Measurements from ENCODE around the gene OR4X1. TPM values are rescaled to one million over a fixed set of nuclear protein-coding genes. Genes with fewer than 3 reads are reported as not detected.

Gene OR4X1
- polyA plus RNA-seq, 2 of the 4 experiments (the other 2 are of a cell fraction): not detected

DNA sequence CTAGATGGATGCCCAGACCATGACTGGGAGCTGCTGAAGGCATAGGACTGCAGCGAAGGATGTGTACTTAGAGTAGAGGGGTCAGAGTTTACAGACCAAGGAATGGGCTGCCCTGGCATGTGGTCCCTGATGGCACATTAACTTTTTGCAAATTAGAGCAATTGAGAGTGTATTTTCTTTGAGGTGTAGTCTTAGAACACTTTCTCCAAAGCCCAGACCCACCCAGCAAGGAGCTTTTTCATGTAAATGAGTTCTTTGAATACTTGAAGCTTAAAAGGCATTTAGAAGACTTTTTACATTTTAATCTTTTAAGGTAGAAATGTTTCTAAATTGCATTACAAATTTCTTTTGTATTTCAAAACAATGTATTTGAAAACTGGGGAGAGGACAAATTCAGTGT is 8.9 kb downstream of the OR4X1 start:
- FAIRE-seq (no peak), DNase-seq (ENCODE audit: low read depth in 1 of 2, low spot score in 1 of 2) (no peak), ATAC-seq (no peak)
- Histone ChIP-seq H3K4me1 (no peaks in the 10 kb centered on the region), H3K4me3 (no peak overlapping the region), H3K4me2 (no peak overlapping the region), H3K27ac (no peak overlapping the region), H3K9me3 (no peaks in the 10 kb centered on the region)
- WGBS (ENCODE audit: missing lambda C conversion rate): 5% methylated on average over 1 of the region's 1 CpG
- ChIA-PET CTCF (no interaction called here), POLR2A (no interaction called here)
- TF ChIP-seq, protein P1, sequence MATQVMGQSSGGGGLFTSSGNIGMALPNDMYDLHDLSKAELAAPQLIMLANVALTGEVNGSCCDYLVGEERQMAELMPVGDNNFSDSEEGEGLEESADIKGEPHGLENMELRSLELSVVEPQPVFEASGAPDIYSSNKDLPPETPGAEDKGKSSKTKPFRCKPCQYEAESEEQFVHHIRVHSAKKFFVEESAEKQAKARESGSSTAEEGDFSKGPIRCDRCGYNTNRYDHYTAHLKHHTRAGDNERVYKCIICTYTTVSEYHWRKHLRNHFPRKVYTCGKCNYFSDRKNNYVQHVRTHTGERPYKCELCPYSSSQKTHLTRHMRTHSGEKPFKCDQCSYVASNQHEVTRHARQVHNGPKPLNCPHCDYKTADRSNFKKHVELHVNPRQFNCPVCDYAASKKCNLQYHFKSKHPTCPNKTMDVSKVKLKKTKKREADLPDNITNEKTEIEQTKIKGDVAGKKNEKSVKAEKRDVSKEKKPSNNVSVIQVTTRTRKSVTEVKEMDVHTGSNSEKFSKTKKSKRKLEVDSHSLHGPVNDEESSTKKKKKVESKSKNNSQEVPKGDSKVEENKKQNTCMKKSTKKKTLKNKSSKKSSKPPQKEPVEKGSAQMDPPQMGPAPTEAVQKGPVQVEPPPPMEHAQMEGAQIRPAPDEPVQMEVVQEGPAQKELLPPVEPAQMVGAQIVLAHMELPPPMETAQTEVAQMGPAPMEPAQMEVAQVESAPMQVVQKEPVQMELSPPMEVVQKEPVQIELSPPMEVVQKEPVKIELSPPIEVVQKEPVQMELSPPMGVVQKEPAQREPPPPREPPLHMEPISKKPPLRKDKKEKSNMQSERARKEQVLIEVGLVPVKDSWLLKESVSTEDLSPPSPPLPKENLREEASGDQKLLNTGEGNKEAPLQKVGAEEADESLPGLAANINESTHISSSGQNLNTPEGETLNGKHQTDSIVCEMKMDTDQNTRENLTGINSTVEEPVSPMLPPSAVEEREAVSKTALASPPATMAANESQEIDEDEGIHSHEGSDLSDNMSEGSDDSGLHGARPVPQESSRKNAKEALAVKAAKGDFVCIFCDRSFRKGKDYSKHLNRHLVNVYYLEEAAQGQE (IDR thresholded peaks at IDR 0.05): no peak
- TF ChIP-seq HOXA7 (CRISPR knock-in tag; IDR thresholded peaks at IDR 0.05): no peak
- TF ChIP-seq SMC3 (IDR thresholded peaks at IDR 0.05): no peak
- TF ChIP-seq CBX2 (IDR thresholded peaks at IDR 0.05; ENCODE audit: borderline replicate concordance, low read depth): no peak

DNA sequence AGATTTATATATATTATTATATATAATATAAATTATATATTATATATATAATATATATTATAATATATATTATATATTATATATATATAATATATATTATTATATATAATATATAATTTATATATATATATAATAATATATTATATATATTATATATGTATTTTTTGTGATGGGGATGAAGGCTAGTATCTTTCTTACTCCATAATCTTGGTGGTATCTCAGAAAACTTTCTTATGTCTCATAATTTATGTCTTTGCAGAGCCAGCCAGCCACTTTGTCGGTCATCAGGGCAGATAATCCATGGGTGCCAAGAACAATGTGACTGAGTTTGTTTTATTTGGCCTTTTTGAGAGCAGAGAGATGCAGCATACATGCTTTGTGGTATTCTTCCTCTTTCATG is 42.3 kb downstream of the OR4X1 start, which contains the start of gene OR4S1:
OR4S1 (plus strand) TSS at position 301 of the 400 bp plus-strand sequence; CDS start at position 301, 0 bp downstream.
- no peaks in the 10 kb centered on the region for H3K4me1 ChIP-seq
- no peak within 1 kb of the TSS for H3K27ac ChIP-seq
- TF ChIP-seq, protein P2, sequence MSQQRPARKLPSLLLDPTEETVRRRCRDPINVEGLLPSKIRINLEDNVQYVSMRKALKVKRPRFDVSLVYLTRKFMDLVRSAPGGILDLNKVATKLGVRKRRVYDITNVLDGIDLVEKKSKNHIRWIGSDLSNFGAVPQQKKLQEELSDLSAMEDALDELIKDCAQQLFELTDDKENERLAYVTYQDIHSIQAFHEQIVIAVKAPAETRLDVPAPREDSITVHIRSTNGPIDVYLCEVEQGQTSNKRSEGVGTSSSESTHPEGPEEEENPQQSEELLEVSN (IDR thresholded peaks at IDR 0.05; ENCODE audit: borderline replicate concordance, low read depth): no peak
- TF ChIP-seq ESRRA (IDR thresholded peaks at IDR 0.05; ENCODE audit: borderline replicate concordance, low read length): no peak
- TF ChIP-seq HOXB5 (CRISPR knock-in tag; IDR thresholded peaks at IDR 0.05): no peak
- TF ChIP-seq SMC3 (IDR thresholded peaks at IDR 0.05): no peak
- TF ChIP-seq KDM5A (IDR thresholded peaks at IDR 0.05): no peak
- TF ChIP-seq, protein P3, sequence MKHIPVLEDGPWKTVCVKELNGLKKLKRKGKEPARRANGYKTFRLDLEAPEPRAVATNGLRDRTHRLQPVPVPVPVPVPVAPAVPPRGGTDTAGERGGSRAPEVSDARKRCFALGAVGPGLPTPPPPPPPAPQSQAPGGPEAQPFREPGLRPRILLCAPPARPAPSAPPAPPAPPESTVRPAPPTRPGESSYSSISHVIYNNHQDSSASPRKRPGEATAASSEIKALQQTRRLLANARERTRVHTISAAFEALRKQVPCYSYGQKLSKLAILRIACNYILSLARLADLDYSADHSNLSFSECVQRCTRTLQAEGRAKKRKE (CRISPR knock-in tag; IDR thresholded peaks at IDR 0.05; ENCODE audit: low read depth): no peak
- no peak for TF ChIP-seq SREBF2 (IDR thresholded peaks at IDR 0.05)
- TF ChIP-seq GATA3 (IDR thresholded peaks at IDR 0.05; ENCODE audit: borderline replicate concordance): no peak
- TF ChIP-seq, protein P4, sequence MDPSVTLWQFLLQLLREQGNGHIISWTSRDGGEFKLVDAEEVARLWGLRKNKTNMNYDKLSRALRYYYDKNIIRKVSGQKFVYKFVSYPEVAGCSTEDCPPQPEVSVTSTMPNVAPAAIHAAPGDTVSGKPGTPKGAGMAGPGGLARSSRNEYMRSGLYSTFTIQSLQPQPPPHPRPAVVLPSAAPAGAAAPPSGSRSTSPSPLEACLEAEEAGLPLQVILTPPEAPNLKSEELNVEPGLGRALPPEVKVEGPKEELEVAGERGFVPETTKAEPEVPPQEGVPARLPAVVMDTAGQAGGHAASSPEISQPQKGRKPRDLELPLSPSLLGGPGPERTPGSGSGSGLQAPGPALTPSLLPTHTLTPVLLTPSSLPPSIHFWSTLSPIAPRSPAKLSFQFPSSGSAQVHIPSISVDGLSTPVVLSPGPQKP (IDR thresholded peaks at IDR 0.05; ENCODE audit: low read depth, low read length): no peak
- no peak for TF ChIP-seq POLR2AphosphoS2 (conservative IDR thresholded peaks at IDR 0.05; ENCODE audit: low read length)
- TF ChIP-seq HDAC2 (IDR thresholded peaks at IDR 0.05): no peak
- no peak for TF ChIP-seq HEYL (CRISPR knock-in tag; IDR thresholded peaks at IDR 0.05)
- TF ChIP-seq FOXS1 (CRISPR knock-in tag; IDR thresholded peaks at IDR 0.05): no peak
- TF ChIP-seq, protein P5, sequence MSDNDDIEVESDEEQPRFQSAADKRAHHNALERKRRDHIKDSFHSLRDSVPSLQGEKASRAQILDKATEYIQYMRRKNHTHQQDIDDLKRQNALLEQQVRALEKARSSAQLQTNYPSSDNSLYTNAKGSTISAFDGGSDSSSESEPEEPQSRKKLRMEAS (IDR thresholded peaks at IDR 0.05): no peak
- no peak for TF ChIP-seq NR3C1 (IDR thresholded peaks at IDR 0.05)
- TF ChIP-seq CBX2 (IDR thresholded peaks at IDR 0.05; ENCODE audit: borderline replicate concordance, low read depth): no peak
- TF ChIP-seq MAZ (IDR thresholded peaks at IDR 0.05; ENCODE audit: borderline replicate concordance, low read depth, low read length): no peak
- TF ChIP-seq PHF8 (IDR thresholded peaks at IDR 0.05; ENCODE audit: borderline replicate concordance, low read depth): no peak
- CTCF ChIA-PET: no interaction called here
- no peak within 1 kb of the TSS for H3K4me2 ChIP-seq
- POLR2A ChIA-PET: no interaction called here
- WGBS (ENCODE audit: missing lambda C conversion rate): 3% methylated on average over 1 of the region's 1 CpG
- no peaks in the 10 kb centered on the region for H3K9me3 ChIP-seq
- no peak within 1 kb of the TSS for H3K4me3 ChIP-seq
- DNase-seq (ENCODE audit: low read depth in 1 of 2, low spot score in 1 of 2) (no peak), ATAC-seq (no peak), FAIRE-seq (no peak)

All from A549 (cell line).